HG02840 (cell line): ENCODE measurements around the gene ZFAND2A.
"Not testable (repeated sequence)": the region's sequence is repeated elsewhere in the genome, so short reads cannot be mapped to it uniquely, and the experiment has no call there.

Experiments used
- ATAC-seq: cut with Tn5 transposase; IDR thresholded peaks from one replicate; pipeline ENCODE4 v1.9.1; 2021; ENCODE audit warnings: mild to moderate bottlenecking, moderate library complexity, moderate number of reproducible peaks; ENCODE audit not compliant: unreplicated experiment, low FRiP score

ZFAND2A gene

DNA sequence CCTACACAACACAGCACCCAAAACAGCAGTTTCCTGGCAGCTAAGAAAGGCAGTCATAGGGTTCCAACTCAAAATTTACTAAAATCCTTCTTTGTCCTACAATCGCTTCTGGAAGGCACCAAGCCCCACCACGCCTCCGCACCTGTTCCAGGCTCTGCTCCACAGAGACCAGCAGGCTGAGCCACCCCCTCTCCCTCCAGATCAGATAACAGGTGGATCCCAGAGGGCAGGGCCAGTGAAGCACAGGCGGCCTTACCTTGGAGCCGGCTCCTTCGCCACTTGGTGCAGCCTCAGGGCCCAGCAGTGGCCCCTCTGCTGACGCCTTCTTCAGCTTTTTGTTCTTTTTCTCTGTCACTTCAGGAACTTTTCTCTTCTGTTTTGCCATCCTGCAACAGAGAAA is 33.0 kb downstream of the ZFAND2A start:
- ATAC-seq, result no peak

DNA sequence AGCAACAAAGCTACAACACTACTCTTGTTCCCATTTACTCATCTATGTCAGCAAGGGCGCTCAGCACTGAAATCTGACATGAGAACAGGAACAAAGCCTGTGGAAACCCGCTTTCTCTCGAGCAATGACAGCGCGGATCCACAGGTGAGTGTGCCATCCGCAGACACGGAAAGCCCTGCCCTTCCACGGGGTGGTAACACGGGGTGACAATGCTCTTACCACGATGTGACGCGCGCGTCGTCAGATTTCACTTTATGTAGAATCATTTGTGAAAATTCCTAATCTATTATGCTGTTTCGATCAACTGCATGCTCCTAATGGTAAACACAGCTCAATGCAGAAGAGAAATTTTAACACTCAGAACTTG is 34.4 kb downstream of the ZFAND2A start:
- ATAC-seq, result no peak

DNA sequence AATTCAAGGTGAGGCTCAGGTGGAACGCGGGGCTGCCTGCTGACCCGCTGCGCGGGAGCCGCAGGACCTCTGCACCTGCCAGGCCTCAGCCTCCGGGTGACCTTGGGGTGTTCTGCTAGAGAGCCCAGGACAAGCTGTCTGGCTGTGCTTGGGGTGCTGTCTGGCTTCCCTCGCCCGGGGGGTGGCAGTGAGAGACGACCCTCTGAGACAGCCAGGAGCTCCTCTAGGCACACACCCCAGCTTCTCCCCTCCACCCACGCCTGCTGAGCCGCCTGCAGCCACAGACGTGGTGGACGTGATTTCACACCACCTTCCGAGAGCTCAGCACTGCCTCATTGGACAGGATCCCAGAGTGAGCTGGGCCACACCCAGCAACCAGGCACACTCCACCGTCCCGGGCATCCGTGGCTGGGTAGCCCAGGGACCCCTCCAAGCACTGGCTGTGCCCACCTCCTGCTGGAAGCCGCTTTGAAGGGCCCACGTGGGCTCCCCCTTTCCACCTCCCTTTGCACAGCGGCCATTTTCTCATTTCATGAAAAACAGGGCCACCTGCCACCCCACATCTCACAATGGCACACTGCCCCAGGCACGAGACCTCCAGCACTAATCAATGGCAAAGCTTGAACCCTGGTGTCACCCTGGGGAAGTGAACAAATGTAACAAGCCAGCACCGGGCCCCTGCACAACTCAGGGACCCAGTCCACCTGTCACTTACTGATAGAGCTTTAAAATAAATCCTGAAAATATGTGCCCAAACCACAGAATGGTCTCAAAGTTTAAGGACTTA is 35.0 kb downstream of the ZFAND2A start:
- ATAC-seq, result no peak

- no peak for ATAC-seq
Measured at GRCh38 chr7:1124164-1124563, 35.8 kb downstream of the ZFAND2A start.

GRCh38 chr7:1123715-1124114 is 36.3 kb downstream of the ZFAND2A start:
- no peak for ATAC-seq

DNA sequence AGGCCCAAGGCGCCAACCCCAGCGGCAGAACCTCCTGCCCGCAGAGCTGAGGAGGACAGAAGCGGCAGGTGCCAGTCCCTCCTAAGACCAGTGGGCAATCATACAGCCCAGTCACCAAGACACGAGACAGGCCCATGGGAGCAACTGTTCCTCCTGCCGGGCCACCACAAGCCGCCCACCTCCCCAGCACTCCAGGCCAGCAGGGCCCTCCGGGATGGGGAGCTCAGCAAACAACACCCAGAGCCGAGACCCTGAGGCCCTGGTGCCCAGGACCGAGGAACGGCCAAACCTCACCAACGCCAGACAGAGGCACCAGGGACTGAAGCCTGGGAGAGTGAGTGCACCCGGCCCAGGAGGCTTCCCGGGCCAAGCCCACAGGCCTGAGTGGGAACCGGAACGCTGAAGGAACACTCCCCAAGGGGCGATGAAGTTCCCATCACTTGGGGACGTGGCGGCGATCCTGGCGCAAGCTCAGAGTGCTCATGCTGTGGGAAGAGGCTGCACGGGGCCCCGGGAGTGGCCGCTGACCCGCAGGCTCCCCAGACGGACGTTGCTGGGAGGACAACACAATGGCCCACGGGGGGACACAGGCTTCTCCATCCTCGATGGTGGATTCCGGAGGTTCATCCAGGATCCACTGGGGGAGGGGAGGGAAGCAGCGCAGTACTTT is 37.0 kb downstream of the ZFAND2A start:
- no peak for ATAC-seq

DNA sequence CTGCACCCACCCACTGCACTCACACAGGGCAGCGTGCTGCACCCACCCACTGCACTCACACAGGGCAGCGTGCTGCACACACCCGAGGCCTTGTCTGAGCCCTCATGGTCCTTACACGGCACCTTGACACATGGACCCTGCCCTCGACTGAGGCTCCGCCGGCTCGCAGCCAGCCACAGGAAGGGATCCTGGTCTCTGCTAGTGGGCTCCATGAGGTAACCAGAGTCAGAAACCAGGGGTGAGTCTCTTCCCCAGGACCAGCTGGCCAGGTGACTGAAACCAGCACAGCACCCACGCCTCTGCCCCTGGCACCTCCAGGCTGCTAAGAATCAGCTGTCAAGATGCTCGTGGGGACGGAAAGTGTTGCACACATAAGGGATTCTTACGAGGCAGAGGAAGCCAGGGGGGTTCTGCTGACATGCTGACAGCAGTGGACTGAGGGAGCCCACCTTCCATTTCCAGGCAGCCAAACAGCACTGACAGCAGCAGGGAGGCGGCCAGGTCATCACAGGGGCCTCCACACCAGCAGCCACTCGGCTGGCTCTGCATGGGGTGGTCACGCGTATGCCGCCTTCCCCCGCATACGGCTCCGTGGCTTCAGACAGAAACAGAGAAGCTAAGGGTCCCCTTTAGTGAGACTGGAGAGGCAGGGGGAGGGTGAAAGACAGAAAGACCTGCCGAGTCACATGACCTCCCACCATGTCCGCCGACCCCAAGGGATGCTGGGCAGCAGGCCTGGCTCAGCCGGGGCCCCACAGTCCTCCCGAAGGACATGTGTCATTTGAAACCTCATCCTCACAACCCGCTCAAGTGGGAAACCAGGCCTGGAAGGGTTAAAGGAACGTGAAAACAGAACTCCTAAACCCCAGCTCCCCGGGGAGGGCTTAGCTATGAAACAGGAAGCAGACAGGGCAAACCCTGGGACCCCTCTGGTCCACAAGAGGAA is 37.8 kb downstream of the ZFAND2A start:
- ATAC-seq, result no peak

- ATAC-seq, result no peak
Measured at GRCh38 chr7:1121476-1121875, 38.5 kb downstream of the ZFAND2A start.

DNA sequence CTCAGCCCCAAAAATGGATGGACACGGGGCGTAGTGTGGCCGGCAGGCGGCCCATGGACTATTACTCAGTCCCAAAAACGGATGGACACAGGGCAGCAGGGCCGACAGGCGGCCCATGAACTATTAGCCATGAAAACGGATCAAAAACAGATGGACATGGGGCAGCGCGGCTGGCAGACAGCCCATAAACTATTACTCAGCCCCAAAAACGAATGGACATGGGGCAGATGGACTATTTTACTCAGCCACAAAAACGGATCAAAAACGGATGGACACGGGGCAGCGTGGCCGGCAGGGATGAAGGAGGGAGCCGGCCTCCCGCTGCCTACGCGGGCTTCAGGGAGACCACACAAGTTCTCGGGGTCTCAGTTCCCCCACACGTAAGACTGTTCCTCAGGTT is 39.2 kb downstream of the ZFAND2A start:
- no peak for ATAC-seq

DNA sequence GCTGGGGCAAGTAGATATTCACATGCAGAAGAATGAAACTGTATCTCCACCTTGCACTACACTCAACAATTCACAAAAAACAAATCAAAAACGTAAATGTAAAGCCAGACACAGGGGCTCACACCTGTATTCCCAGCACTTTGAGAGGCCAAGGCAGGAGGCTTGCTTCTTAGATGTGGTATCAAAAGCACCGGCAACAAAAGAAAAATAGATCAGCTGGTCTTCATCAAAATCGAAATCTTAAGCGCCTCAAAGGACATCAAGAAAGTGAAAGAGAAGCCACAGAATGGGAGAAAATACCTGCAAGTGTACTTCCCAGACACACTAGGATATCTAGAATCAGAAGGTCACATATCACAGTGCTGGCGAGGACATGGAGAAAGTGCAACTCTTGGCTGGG is 40.8 kb downstream of the ZFAND2A start:
- no peak for ATAC-seq

DNA sequence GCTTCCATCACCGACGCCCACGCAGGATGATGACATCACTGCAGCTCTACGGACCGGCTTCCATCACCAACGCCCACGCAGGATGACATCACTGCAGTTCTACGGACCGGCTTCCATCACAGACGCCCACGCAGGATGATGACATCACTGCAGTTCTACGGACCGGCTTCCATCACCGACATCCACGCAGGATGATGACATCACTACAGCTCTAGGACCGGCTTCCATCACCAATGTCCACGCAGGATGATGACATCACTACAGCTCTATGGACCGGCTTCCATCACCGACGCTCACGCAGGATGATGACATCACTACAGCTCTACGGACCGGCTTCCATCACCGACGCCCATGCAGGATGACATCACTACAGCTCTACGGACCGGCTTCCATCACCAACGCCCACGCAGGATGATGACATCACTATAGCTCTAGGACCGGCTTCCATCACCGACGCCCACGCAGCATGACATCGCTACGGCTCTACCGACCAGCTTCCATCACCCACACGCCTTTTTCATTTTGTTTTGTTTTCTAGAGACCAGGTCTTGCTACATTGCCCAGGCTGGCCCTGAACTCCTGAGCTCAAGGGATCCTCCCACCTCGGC is 42.6 kb downstream of the ZFAND2A start:
- ATAC-seq, result no peak

GRCh38 chr7:1116383-1117008 is 43.5 kb downstream of the ZFAND2A start:
- not testable (repeated sequence) for ATAC-seq

- not testable (repeated sequence) for ATAC-seq
Measured at GRCh38 chr7:1115171-1116045, 44.6 kb downstream of the ZFAND2A start.

DNA sequence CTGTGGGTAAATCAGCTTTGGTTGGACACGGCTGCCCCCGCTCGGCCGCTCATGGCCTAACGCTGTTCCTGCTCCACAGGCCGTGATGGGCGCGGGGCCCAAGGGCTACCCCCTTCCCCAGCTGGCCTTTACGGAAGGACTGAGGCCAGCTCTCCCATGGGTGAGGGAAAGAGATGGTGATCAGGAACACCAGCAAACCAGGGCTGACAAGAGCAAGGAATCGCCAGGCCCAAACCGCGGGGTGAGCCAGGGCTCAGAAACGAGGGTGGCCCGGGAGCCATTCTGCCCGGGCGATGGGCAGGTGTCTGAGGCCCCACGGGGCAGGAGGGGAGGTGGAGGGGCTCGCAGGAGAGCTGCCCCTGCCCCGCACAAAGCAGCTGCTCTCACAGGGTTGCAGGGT is 45.5 kb downstream of the ZFAND2A start:
- no peak for ATAC-seq

GRCh38 chr7:1114088-1114487 is 45.9 kb downstream of the ZFAND2A start:
- ATAC-seq, result no peak

- ATAC-seq, result no peak
Measured at GRCh38 chr7:1113548-1113885, 46.5 kb downstream of the ZFAND2A start.

- no peak for ATAC-seq
Measured at GRCh38 chr7:1112625-1113547, 47.1 kb downstream of the ZFAND2A start.

DNA sequence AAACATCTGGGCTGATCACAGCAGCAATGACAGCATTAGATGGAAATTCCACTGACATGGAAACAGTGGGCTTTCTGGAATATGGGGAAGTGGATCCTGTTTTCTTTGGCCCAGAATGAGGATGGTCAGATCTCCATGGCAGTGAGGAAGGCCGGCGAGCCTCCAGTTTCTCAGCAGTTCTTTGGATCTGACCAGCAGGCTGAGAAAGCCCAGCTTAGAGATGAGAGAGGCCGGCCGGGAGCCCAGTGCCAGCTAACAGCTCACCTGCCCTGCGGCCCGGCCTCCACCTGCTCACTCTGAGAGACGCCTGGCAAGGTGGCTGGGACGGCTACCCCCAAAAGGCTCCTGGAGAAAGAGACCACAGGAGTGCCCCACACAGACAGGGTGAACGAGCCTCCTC is 47.9 kb downstream of the ZFAND2A start:
- ATAC-seq, result no peak
